CD4-positive, alpha-beta T cell treated with Interleukin-15 for 4 hours (primary cell): Measurements from ENCODE around the gene BHLHE23.

Experiments used
- DNase-seq: peaks from one replicate; pipeline ENCODE4 v3.0.0-alpha.2; 2020; ENCODE audit warnings: low spot score

Gene BHLHE23

GRCh38 chr20:62971950-62972844, 34.6 kb downstream of the BHLHE23 start:
- peak; percentile 84 for DNase-seq

DNA sequence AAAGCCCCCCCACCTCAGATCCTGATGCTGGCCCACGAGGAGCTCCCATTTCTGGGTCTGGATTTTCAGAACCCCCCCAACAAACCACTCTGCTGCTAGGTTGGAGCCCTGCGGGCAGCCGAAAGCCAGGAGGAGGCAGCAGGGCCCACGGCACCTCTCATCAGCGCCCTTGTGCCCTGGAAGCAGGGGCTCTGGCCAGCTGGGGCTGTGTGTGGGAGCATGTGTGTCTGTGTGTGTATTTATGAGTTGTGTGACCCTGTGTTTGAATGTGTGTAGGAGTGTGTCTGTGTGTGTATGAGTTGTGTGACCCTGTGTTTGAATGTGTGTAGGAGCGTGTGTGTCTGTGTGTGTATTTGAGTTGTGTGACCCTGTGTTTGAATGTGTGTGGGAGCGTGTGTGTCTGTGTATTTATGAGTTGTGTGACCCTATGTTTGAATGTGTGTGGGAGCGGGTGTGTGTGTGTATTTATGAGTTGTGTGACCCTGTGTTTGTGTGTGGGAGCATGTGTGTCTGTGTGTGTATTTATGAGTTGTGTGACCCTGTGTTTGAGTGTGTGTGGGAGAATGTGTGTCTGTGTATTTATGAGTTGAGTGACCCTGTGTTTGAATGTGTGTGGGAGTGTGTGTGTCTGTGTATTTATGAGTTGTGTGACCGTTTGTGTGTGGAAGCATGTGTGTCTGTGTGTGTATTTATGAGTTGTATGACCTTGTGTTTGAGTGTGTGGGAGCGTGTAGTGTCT, 35.4 kb downstream of the BHLHE23 start:
- no peak for DNase-seq

GRCh38 chr20:62970307-62971210, 36.2 kb downstream of the BHLHE23 start:
- DNase-seq, result no peak

DNA sequence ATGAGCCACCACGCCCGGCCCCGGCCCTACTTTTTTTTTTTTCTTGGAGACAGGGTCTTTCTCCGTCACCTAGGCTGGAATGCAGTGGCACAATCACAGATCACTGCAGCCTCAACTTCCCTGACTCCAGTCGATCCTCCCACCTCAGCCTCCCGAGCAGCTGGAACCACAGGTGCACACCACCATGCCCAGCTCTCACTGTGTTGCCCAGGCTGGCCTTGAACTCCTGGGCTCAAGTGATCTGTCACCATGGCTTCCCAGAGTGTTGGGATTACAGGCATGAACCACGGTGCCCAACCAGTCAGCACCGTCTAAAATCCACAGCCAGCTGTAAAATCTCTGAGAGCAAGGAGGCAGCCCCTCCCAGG, 36.8 kb downstream of the BHLHE23 start:
- DNase-seq, result no peak

DNA sequence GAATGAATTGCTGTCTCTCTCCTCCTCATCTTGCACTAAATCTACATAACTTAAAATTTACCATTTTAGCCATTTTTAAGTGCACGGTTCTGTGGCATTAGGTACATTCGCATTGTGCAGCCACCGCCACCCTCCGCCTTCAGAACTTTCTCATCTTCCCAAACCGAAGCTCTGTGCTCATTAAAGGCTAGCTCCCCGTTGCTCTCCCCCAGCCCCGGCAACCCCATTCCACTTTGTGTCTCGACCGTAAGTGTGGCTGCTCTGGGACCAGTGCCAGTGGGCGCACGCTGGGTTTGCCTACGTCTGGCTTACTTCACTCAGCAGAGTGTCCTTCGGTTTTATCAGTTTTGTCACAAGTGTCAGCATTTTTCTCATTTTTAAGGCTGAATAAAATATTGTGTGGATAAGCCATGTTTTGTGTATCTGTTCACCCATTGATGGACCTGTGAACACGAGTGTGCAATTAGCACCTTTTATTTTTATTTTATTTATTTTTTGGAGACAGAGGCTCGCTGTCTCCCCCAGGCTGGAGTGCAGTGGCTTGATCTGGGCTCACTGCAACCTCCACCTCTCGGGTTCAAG, 37.5 kb downstream of the BHLHE23 start:
- no peak for DNase-seq

DNA sequence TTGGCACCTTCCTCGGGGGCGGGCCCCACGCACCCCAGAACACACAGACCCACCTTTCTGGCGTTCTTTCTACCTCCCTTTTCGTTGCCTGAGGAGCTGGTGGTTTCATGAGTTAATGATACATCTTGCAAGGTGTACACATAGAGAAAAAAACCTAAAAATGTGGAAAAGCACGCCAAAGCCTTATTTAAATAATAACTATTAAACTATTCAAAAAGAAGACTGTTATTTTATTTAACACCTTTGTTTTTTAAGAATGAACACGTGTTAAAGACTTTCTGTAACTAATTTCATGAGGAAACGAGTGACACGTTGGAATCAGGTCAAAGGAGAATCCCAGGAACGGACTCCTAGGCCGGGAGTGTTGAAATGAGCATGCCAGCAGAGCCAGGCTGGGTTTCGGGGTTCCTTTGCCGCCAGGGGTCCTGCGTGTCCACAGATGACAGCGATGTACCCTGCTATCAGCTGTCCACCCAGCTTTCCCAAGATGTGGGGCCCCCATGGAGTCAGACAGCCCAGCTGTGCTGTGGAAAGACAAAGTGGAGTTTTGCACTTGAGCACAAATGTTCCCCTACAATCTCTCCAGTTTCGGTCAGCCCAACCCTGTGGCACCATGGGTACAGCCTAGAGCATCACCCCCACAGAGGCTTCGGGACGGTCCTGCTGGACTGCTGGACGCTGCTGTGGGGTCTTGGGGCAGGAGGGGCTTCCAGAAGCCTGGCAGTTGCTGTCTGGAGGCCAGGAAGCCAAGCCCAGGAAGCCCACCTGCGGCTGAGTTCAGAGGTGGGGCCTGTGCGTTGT, 38.2 kb downstream of the BHLHE23 start:
- no peak for DNase-seq

GRCh38 chr20:62967628-62968351, 39.0 kb downstream of the BHLHE23 start:
- no peak for DNase-seq

DNA sequence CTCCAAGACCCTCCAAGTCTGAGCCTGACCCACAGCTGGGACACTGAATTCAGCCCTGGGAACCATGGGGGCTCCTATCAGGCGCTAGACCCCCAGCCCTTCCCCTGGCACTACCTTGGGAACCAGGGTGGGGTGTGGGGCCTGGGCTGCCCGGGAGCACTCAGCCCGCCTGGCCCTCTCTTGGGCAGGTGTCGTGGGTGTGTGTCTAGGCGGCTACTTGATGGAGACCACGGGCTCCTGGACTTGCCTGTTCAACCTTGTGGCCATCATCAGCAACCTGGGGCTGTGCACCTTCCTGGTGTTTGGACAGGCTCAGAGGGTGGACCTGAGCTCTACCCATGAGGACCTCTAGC, 39.6 kb downstream of the BHLHE23 start:
- no peak for DNase-seq

DNA sequence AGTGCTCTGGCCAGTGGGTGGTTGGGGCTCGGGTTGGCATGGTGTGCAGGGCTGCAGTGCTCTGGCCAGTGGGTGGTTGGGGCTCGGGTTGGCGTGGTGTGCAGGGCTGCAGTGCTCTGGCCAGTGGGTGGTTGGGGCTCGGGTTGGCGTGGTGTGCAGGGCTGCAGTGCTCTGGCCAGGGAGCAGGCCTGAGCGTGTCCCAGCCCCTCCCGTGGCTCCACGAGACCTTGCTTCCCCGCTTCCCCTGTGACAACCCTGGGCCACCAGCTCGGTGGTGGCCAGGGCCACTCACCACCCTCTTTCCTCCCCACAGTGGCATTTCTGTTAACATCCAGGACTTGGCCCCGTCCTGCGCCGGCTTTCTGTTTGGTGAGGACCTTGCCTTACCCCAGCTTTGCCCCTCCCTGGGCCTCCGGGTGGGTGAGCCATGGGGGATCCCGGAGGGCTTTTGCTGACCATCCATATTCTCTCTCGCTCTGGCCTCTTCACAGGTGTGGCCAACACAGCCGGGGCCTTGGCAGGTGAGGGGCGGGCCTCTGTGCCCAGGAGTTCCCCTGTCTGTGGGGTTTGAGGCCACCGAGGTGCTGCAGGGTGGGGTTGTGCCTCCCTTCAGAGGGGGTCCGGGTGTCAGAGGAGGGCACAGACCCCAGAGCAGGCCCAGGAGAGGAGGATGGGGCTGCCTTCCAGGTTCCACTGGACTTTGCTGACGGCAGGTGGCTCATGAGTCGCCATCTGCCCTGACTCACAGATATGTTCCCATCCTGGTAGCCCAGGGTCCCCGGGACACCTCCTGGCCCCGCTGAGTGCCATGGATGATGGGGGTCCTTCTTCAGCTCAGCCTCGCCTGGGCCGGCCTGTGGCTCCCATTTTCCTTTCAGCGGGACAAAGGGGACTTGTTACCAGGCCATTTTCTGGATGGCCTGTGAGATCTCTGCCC, 40.3 kb downstream of the BHLHE23 start:
- DNase-seq, result no peak

DNA sequence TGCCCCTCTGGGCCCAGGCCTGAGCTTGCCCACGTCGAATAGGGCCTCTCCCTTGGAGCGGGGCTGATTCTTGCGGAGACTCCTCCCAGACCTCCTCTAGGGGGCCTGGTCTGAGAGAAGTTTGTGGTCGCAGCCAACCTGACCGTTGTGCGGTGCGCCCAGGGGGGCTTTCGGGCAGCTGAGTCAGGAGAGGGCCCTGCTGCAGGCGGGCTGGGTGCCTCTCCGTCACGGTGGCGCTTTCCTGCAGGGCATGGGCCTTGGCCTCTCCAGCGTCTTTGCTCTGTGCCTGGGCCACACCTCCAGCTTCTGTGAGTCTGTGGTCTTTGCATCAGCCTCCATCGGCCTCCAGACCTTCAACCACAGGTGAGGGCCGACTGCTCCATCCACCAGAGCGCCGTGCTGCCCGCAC, 41.4 kb downstream of the BHLHE23 start:
- no peak for DNase-seq

- no peak for DNase-seq
Observed at GRCh38 chr20:62964700-62965099, 42.1 kb downstream of the BHLHE23 start.

- no peak for DNase-seq
Observed at GRCh38 chr20:62963614-62964397, 43.0 kb downstream of the BHLHE23 start.

GRCh38 chr20:62962891-62963613, 43.7 kb downstream of the BHLHE23 start:
- DNase-seq, result no peak

DNA sequence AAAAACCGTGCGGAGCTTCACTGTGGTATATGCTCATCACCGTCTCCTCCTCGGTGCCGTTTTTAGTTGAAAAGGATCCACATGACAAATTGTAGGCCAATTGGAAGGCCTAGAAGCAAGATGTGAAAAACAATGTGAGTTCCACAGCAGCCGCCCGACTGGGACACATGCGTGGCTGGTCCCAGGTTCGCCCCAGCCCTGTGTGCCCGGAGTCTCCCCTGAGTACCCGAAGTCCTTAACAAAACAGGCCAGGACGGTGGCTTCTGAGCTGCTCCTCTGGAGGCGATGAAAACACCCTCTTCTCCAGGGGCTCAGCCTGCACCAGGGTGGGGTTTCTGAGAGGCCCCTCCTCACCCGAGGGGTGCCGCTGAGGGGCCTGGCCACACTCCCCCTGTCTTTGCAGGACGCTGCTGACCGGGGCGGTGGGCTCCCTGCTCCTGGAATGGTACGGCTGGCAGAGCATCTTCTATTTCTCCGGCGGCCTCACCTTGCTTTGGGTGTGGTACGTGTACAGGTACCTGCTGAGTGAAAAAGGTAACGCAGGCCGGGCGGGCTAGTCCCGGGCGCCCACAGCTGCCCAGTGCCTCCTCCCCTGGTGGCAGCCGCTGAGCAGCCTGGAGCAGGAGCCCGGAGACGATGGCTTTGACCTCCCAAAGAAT, 44.4 kb downstream of the BHLHE23 start:
- no peak for DNase-seq

DNA sequence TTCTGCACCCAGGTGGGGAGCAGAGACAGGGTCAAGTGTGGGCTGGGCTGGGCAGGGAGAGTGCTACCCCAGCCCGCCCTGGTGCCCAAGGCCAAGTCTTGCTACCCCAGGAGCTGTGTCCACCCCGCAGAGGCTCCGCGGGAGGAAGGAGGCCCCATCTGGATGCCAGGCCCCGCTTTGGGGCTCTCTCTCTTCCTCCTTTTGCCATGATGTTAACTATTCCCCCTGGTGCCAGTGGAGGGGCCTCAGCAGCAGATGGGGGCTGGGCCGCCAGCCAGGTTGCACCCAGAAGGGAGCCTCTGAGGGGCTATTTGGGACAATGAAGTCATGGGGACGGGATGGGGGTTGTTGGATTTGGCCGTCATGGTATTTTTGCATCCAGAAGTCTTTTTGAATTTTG, 45.0 kb downstream of the BHLHE23 start:
- DNase-seq, result no peak

DNA sequence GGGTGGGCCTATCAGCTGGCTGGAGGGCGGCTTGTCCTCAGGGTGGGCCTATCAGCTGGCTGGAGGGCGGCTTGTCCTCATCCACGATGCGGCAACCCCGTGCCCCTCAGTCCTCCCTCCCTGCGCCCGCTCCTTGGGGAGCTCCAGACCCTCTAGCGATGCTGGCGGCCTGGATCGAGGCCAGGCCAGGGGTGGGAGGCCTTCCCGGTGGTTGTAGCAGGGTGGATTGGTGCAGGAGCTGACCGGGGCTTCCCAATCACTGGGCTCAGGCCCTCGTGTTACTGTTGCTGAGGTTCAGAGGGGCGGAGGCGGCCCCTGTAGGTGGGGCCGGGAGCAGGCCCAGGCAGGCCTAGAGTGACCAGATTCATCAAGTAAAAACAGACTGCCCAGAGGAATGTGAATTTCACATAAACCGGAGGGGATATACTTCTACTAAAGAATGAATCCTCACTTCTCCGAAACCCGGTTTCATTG, 45.4 kb downstream of the BHLHE23 start:
- no peak for DNase-seq
